Activated T-cell treated with anti-CD3 and anti-CD28 coated beads, Interleukin-2, amount 50 U/mL, for 72 hours (primary cell): ENCODE data around the gene CCDC87. TPM values are rescaled to one million over a fixed set of nuclear protein-coding genes. Genes with fewer than 3 reads are reported as not detected.
"Not testable (repeated sequence)": the region's sequence is repeated elsewhere in the genome, so short reads cannot be mapped to it uniquely, and the experiment has no call there.

Experiments used
- ATAC-seq, 2 donors: fragments of 150-1000 bp; cut with Tn5 transposase; replicated peaks in 1 of 2; 2 replicates each; pipeline ENCODE4 v1.10.0; 2021; ENCODE audit warnings: moderate library complexity in 2 of 2, mild to moderate bottlenecking in 1 of 2
- DNase-seq, 2 donors: peaks; one replicate each; pipeline ENCODE4 v3.0.0; 2021 to 2022; ENCODE audit warnings: mixed read lengths in 1 of 2
- H3K27ac Mint-ChIP-seq: one replicate; pipeline ENCODE4 v1.8.0; 2022; ENCODE audit warnings: mild to moderate bottlenecking, moderate library complexity, mixed read lengths
- H3K27me3 Mint-ChIP-seq: one replicate; pipeline ENCODE4 v1.8.0; 2022; ENCODE audit warnings: low read depth, mixed read lengths
- H3K36me3 Mint-ChIP-seq, 2 donors: one replicate each; pipeline ENCODE4 v1.8.0; 2022; ENCODE audit warnings: mixed read lengths in 2 of 2, mild to moderate bottlenecking in 1 of 2; ENCODE audit not compliant: insufficient read depth in 2 of 2
- H3K4me1 Mint-ChIP-seq: one replicate; pipeline ENCODE4 v1.8.0; 2022; ENCODE audit warnings: low read depth, mixed read lengths
- H3K4me3 Mint-ChIP-seq, 2 donors: one replicate each; pipeline ENCODE4 v1.8.0; 2022; ENCODE audit warnings: mild to moderate bottlenecking in 2 of 2, mixed read lengths in 2 of 2, moderate library complexity in 2 of 2
- H3K9me3 Mint-ChIP-seq, 2 donors: one replicate each; pipeline ENCODE4 v1.8.0; 2022; ENCODE audit warnings: mixed read lengths in 2 of 2
- total RNA-seq, 2 donors: library from RNA; stranded (reverse); gene quantifications; one replicate each; pipeline ENCODE4 v1.2.3, GENCODE V29; 2022

The CCDC87 gene
- total RNA-seq, 2 donors from 2014 or later, result 0.10 to 0.21 TPM

DNA sequence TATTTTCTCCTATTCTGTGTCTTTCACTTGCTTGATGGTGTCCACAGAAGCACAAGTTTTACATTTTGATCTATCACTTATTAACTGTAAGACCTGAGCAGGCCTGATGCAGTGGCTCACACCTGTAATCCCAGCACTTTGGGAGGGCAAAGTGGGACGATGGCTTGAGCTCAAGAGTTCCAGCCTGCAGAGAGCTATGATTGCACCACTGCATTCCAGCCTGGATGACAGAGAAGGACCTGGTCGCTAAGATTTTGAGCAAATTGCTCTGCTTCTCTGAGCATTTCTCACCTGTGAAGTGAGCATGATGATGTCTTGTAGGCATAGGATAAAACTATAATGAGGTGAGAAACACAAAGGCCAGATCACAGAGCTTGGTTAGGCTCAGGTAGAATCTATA, 6.7 kb downstream of the CCDC87 start:
- ATAC-seq, result no peak
- Mint-ChIP-seq H3K4me3 (no peak overlapping the region), H3K27ac (no peak overlapping the region), H3K27me3 (no peaks in the 10 kb centered on the region), H3K36me3 (peaks cover 3 to 4% of the 10 kb centered on the region in 2 donors), H3K9me3 (peaks cover 5 to 7% of the 10 kb centered on the region in 2 donors), H3K4me1 (peaks cover under 1% of the 10 kb centered on the region)
- DNase-seq, result no peak

DNA sequence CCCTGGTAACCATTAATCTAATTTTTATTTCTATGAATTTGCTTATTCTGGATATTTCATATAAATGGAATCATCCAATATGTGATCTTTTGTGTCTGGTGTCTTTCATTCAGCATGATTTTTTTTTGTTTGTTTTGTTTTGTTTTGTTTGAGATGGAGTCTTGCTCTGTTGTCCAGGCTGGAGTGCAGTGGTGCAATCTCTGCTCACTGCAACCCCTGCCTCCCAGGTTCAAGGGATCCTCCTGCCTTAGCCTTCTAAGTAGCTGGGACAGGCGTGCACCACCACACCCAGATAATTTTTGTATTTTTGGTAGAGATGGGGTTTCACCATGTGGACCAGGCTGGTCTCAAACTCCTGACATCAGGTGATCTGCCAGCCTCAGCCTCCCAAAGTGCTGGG, 7.4 kb downstream of the CCDC87 start:
- H3K36me3 Mint-ChIP-seq, H3K4me3 Mint-ChIP-seq, H3K27me3 Mint-ChIP-seq, H3K4me1 Mint-ChIP-seq, H3K27ac Mint-ChIP-seq, DNase-seq, H3K9me3 Mint-ChIP-seq, ATAC-seq: not testable (repeated sequence)

DNA sequence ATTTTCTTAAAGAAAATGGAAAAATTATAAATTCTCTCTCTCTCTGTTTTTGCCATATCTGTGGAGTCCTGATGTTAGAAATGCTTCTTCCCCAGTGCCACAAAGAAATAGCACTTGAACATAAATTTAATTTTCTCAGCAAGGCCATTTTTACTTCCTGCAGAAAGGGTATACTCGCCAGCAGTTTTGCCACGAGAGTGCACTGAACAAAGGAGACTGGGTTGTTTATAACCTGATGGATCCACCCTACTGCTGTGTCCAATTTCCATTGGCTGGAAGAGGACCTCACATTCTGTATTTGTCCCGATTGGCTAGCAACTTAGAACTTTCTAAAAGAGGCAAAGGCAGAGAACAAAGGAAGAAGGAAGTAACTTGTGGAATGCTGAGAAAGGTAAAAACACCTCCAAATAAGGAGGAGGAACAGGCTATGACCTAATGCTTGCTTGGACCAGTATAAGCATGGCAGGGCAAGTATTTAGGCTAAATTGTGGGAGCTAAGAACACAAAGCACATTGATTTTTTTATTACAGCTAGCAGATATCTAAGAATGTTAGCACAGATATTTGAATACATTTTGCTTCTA, 10.2 kb downstream of the CCDC87 start:
- H3K27ac Mint-ChIP-seq, H3K4me3 Mint-ChIP-seq, H3K36me3 Mint-ChIP-seq, ATAC-seq, H3K27me3 Mint-ChIP-seq, H3K9me3 Mint-ChIP-seq, DNase-seq: not testable (repeated sequence)
- H3K4me1 Mint-ChIP-seq, result peaks cover 27% of the 10 kb centered on the region

DNA sequence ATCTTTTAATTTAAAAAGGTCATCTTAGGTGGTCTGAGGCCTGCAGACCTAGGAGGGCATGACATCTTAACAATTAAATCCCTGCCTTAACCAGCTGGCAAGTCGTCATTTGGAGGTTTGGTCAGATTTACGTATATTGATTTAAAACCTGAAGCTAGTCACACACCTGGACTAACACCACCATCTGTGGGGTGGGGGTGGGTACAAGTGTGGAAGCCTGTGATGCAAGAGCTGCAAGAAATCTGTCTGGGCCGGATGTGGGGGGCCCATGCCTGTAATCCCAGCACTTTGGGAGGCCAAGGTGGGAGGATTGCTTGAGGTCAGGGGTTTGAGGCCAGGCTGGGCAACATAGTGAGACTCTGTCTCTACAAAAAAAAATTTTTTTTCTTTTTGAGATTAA, 11.6 kb downstream of the CCDC87 start:
- no peak overlapping the region for H3K27ac Mint-ChIP-seq
- peaks cover 5 to 7% of the 10 kb centered on the region in 2 donors for H3K9me3 Mint-ChIP-seq
- no peak overlapping the region for H3K4me3 Mint-ChIP-seq
- H3K27me3 Mint-ChIP-seq, result peaks cover 14% of the 10 kb centered on the region
- ATAC-seq (no peak), DNase-seq (no peak)
- H3K4me1 Mint-ChIP-seq, result peaks cover 27% of the 10 kb centered on the region
- peaks cover 3 to 4% of the 10 kb centered on the region in 2 donors for H3K36me3 Mint-ChIP-seq

DNA sequence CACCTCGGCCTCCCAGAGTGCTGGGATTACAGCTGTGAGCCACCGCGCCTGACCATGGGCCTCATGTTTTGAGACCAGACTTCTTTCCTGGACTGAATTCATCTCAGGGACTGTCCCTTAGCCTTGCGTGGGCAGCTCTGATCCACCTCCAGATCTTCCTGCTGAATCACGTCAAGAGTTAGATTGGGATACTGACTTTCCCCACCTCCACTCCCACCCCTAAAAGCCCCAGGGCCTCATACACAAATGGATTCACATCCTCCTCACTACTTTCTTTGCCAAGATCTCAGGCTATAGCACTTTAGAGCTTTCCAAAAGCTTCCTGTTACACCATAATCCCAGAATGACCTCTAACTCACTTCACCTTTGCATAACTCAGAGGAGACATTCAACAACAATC, 12.1 kb downstream of the CCDC87 start:
- H3K27ac Mint-ChIP-seq, result no peak overlapping the region
- no peak overlapping the region for H3K4me3 Mint-ChIP-seq
- ATAC-seq, result no peak
- DNase-seq, result no peak
- H3K4me1 Mint-ChIP-seq, result peaks cover 27% of the 10 kb centered on the region
- peaks cover 5 to 7% of the 10 kb centered on the region in 2 donors for H3K9me3 Mint-ChIP-seq
- peaks cover 18% of the 10 kb centered on the region for H3K27me3 Mint-ChIP-seq
- H3K36me3 Mint-ChIP-seq, result peaks cover 3 to 4% of the 10 kb centered on the region in 2 donors

- DNase-seq, result peak; percentile 78 to 80
- H3K36me3 Mint-ChIP-seq, result peaks cover 3 to 4% of the 10 kb centered on the region in 2 donors
- H3K9me3 Mint-ChIP-seq, result peaks cover 5 to 7% of the 10 kb centered on the region in 2 donors
- ATAC-seq, result peak; percentile 78 to 86
- peak overlapping the region; percentile 29 to 65 for H3K4me3 Mint-ChIP-seq
- H3K4me1 Mint-ChIP-seq, result peaks cover 27% of the 10 kb centered on the region
- H3K27ac Mint-ChIP-seq, result no peak overlapping the region
- H3K27me3 Mint-ChIP-seq, result peaks cover 35% of the 10 kb centered on the region
Observed at GRCh38 chr11:66579017-66579606, 13.8 kb downstream of the CCDC87 start.

- ATAC-seq, result no peak
- H3K4me1 Mint-ChIP-seq, result peaks cover 5% of the 10 kb centered on the region
- H3K9me3 Mint-ChIP-seq, result no peaks in the 10 kb centered on the region
- H3K27me3 Mint-ChIP-seq, result peaks cover 25% of the 10 kb centered on the region
- no peak overlapping the region for H3K4me3 Mint-ChIP-seq
- no peak overlapping the region for H3K27ac Mint-ChIP-seq
- DNase-seq, result no peak
- H3K36me3 Mint-ChIP-seq, result peaks cover 0 to 1% of the 10 kb centered on the region in 2 donors
Observed at GRCh38 chr11:66570850-66571180, 22.0 kb downstream of the CCDC87 start.

DNA sequence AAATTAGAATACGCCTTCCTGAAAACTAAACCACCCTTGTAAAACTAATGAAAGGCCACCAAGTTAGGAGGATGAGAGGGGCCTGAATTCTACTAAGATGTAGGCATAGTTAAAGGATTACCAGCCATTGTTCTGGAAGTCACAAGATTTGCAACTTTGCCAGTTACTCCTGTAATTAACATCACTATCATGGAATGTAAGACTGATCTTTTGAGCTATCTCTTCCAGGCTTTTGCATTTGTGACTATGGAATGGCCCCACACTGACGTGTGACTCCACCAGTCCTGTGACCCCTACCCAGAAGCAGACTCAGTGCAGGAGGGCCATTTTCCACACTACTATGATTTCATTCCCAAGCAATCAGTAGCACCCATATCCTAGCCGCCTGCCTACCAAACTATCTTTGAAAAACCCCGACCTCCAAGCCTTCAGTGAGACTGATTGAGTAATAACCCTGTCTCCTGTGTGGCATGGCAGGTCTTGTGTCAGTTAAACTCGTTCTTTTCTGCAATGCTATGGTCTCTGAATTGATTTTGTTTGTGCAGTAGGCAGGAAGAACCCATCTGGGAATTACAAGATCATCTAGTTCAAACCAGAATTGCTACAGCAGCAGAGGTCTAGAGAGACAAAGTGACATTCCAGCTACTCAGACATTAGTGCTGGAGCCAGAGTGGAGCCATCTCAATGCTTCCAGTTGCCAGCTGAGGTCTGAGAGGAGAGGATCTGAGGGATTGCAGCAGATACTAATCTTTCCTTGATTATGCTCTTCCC, 22.6 kb downstream of the CCDC87 start:
- no peak overlapping the region for H3K4me3 Mint-ChIP-seq
- H3K27me3 Mint-ChIP-seq, result peaks cover 20% of the 10 kb centered on the region
- H3K9me3 Mint-ChIP-seq, result no peaks in the 10 kb centered on the region

GRCh38 chr11:66569076-66569475, 23.8 kb downstream of the CCDC87 start:
- peaks cover 5% of the 10 kb centered on the region for H3K4me1 Mint-ChIP-seq
- H3K27ac Mint-ChIP-seq, result no peak overlapping the region
- DNase-seq, result no peak
- ATAC-seq, result no peak
- H3K27me3 Mint-ChIP-seq, result peaks cover 8% of the 10 kb centered on the region
- H3K9me3 Mint-ChIP-seq, result no peaks in the 10 kb centered on the region
- peak overlapping the region; percentile 79 to 83 for H3K4me3 Mint-ChIP-seq
- H3K36me3 Mint-ChIP-seq, result peaks cover 0 to 1% of the 10 kb centered on the region in 2 donors

More for the DNA sequence above, 22.6 kb downstream of the CCDC87 start:
- DNase-seq, result no peak
- peaks cover 0 to 1% of the 10 kb centered on the region in 2 donors for H3K36me3 Mint-ChIP-seq
- no peak overlapping the region for H3K27ac Mint-ChIP-seq
- H3K4me1 Mint-ChIP-seq, result peaks cover 5% of the 10 kb centered on the region
- ATAC-seq, result no peak

DNA sequence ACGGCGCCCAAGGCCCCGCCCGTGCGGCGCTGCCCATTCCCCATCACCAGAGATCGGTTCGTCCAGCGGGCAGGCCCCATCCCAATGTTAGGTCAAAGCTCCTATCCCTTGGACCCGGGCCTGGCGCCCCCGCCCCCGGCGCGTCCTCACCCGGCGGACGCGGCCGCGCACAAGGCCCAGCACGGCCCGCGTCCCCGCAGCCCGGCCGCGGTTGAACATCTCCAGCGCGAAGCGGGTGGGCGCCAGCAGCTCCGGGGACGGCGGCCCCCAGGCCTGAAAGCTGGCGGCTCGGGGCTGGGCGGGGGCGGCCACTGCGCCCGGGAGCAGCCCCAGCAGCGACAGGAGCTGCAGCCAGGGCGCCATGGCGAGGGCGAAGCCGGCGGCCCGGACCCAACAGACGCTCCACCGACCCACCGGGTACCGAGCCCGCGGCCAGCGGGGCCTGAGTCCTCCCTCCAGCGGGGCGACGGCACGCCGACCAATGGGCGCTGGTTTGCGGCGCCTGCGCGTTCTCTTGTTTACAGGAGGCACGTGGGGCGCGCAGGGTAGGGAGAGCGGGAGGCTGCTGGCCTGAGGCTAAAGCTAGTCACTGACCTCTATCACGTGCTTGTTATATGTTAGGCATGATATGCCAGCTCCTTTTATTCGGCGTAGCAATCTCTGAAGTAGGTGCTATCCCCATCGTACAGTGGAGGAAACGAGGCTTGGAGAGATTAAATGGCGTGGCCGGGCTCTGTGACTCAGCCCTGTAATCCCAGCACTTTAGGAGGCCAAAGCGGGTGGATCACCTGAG, 24.5 kb downstream of the CCDC87 start, which contains the start of gene CTSF:
TSS of gene CTSF (minus strand) at position 483 of the 793 bp plus-strand sequence. CDS start at position 363, 120 bp downstream.
- H3K27ac Mint-ChIP-seq, result no peak within 1 kb of the TSS
- peak; percentile 78 to 82 for DNase-seq
- H3K4me3 Mint-ChIP-seq, result peak within 1 kb of the TSS; percentile 80 to 83
- H3K4me1 Mint-ChIP-seq, result peaks cover 5% of the 10 kb centered on the region
- peaks cover 0 to 1% of the 10 kb centered on the region in 2 donors for H3K36me3 Mint-ChIP-seq
- H3K27me3 Mint-ChIP-seq, result peaks cover 4% of the 10 kb centered on the region
- no peaks in the 10 kb centered on the region for H3K9me3 Mint-ChIP-seq
- ATAC-seq, result peak; percentile 97

DNA sequence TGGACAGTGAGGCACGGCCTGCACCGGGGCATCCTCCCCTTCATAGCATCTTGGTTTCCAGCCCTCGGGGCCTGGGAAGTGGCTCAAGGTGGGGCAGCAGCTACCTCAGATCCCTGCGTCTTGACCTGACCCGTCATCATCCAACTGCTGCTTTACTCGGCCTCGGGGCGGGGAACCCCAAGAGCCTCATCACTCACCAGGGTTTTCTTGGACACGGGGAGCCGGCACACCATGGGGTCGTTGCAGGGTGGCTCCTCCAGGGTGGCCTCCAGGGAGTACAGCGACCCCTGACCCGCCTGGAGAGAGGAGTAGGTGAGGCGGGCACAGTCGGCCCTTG, 25.1 kb downstream of the CCDC87 start:
- ATAC-seq (no peak), DNase-seq (no peak)
- peak overlapping the region; percentile 80 for H3K4me3 Mint-ChIP-seq
- H3K4me1 Mint-ChIP-seq, result peaks cover 5% of the 10 kb centered on the region
- peaks cover 4% of the 10 kb centered on the region for H3K27me3 Mint-ChIP-seq
- no peaks in the 10 kb centered on the region for H3K9me3 Mint-ChIP-seq
- H3K36me3 Mint-ChIP-seq, result peaks cover 0 to 1% of the 10 kb centered on the region in 2 donors
- H3K27ac Mint-ChIP-seq, result no peak overlapping the region

GRCh38 chr11:66566221-66566620, 26.6 kb downstream of the CCDC87 start:
- no peak overlapping the region for H3K27ac Mint-ChIP-seq
- peaks cover 0 to 1% of the 10 kb centered on the region in 2 donors for H3K36me3 Mint-ChIP-seq
- no peak for ATAC-seq
- peaks cover 4% of the 10 kb centered on the region for H3K27me3 Mint-ChIP-seq
- peaks cover 5% of the 10 kb centered on the region for H3K4me1 Mint-ChIP-seq
- H3K9me3 Mint-ChIP-seq, result no peaks in the 10 kb centered on the region
- H3K4me3 Mint-ChIP-seq, result no peak overlapping the region
- DNase-seq, result no peak

DNA sequence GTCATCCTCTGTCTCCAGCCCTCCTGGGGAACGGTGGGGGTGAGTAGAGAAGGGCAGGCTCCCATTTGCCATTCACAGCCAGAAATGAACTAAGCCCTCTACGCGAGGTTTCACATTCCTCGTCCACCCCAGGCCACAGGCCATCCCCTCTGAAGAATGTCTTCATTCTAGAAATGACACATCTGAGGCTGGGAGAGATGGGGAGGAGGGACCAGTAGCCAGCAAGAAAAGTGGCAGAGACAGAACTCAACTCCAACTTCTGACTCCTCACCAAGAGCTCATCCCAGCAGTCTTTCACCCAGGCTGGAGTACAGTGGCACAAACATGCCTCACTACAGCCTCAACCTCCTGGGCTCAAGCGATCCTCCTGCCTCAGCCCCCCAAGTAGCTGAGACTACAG, 27.9 kb downstream of the CCDC87 start:
- H3K4me1 Mint-ChIP-seq, result peaks cover 5% of the 10 kb centered on the region
- H3K9me3 Mint-ChIP-seq, result no peaks in the 10 kb centered on the region
- ATAC-seq, result no peak
- no peak for DNase-seq
- peaks cover 0 to 1% of the 10 kb centered on the region in 2 donors for H3K36me3 Mint-ChIP-seq
- H3K4me3 Mint-ChIP-seq, result no peak overlapping the region
- peaks cover 4% of the 10 kb centered on the region for H3K27me3 Mint-ChIP-seq
- H3K27ac Mint-ChIP-seq, result no peak overlapping the region
